Choroid plexus epithelial cell (primary cell): ENCODE data around the gene OSBP.

Experiments
- DNase-seq: peaks from one replicate; pipeline ENCODE4 v3.0.0-alpha.2; 2010; ENCODE audit warnings: low read depth
- H3K4me3 ChIP-seq: 2 replicates; pipeline ENCODE4 v1.5.1; 2011; ENCODE audit warnings: low read depth, mild to moderate bottlenecking, control low read depth, low read length, moderate library complexity
- CTCF ChIP-seq: conservative IDR thresholded peaks from 2 replicates; pipeline ENCODE4 v1.5.1; 2011; ENCODE audit warnings: low read depth, mild to moderate bottlenecking, control low read depth, inconsistent platforms, low read length, moderate library complexity

Gene OSBP

GRCh38 chr11:59562292-59562691 is 53.3 kb downstream of the OSBP start:
- H3K4me3 ChIP-seq = no peak overlapping the region
- no peak for TF ChIP-seq CTCF
- no peak for DNase-seq

- no peak for TF ChIP-seq CTCF
- H3K4me3 ChIP-seq = peak overlapping the region; percentile 92
- DNase-seq = peak; percentile 89
These were observed 54.7 kb downstream of the OSBP start for GRCh38 chr11:59560702-59561473.

- peak overlapping the region; percentile 92 for H3K4me3 ChIP-seq
- TF ChIP-seq CTCF = no peak
- peak; percentile 84 for DNase-seq
These were observed 55.3 kb downstream of the OSBP start for GRCh38 chr11:59560290-59560701.

- no peak for TF ChIP-seq CTCF
- peak overlapping the region; percentile 92 for H3K4me3 ChIP-seq
- no peak for DNase-seq
These were observed 55.7 kb downstream of the OSBP start for GRCh38 chr11:59559886-59560285.

GRCh38 chr11:59558270-59558643 is 57.3 kb downstream of the OSBP start:
- DNase-seq = no peak
- H3K4me3 ChIP-seq = no peak overlapping the region
- TF ChIP-seq CTCF = no peak

GRCh38 chr11:59556917-59557348 is 58.6 kb downstream of the OSBP start:
- DNase-seq = peak; percentile 39

More at GRCh38 chr11:59556917-59557348, 58.6 kb downstream of the OSBP start:
- TF ChIP-seq CTCF = no peak
- peak overlapping the region; percentile 30 for H3K4me3 ChIP-seq
